Posterior cingulate gyrus (tissue), 11 donors: ENCODE data around the gene ADNP2.

Experiments
- DNase-seq, 10 donors: peaks; one replicate each; pipeline versions ENCODE4 v3.0.0 to v3.0.0-alpha.2; 2020 to 2021; ENCODE audit warnings: mixed read lengths in 3 of 10
- intact Hi-C: fragments of 100-400 bp; cut with DNase I; formaldehyde crosslinking; loops from one replicate; pipeline ENCODE4 v1.15.1; 2023

The ADNP2 gene, protein sequence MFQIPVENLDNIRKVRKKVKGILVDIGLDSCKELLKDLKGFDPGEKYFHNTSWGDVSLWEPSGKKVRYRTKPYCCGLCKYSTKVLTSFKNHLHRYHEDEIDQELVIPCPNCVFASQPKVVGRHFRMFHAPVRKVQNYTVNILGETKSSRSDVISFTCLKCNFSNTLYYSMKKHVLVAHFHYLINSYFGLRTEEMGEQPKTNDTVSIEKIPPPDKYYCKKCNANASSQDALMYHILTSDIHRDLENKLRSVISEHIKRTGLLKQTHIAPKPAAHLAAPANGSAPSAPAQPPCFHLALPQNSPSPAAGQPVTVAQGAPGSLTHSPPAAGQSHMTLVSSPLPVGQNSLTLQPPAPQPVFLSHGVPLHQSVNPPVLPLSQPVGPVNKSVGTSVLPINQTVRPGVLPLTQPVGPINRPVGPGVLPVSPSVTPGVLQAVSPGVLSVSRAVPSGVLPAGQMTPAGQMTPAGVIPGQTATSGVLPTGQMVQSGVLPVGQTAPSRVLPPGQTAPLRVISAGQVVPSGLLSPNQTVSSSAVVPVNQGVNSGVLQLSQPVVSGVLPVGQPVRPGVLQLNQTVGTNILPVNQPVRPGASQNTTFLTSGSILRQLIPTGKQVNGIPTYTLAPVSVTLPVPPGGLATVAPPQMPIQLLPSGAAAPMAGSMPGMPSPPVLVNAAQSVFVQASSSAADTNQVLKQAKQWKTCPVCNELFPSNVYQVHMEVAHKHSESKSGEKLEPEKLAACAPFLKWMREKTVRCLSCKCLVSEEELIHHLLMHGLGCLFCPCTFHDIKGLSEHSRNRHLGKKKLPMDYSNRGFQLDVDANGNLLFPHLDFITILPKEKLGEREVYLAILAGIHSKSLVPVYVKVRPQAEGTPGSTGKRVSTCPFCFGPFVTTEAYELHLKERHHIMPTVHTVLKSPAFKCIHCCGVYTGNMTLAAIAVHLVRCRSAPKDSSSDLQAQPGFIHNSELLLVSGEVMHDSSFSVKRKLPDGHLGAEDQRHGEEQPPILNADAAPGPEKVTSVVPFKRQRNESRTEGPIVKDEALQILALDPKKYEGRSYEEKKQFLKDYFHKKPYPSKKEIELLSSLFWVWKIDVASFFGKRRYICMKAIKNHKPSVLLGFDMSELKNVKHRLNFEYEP

DNA sequence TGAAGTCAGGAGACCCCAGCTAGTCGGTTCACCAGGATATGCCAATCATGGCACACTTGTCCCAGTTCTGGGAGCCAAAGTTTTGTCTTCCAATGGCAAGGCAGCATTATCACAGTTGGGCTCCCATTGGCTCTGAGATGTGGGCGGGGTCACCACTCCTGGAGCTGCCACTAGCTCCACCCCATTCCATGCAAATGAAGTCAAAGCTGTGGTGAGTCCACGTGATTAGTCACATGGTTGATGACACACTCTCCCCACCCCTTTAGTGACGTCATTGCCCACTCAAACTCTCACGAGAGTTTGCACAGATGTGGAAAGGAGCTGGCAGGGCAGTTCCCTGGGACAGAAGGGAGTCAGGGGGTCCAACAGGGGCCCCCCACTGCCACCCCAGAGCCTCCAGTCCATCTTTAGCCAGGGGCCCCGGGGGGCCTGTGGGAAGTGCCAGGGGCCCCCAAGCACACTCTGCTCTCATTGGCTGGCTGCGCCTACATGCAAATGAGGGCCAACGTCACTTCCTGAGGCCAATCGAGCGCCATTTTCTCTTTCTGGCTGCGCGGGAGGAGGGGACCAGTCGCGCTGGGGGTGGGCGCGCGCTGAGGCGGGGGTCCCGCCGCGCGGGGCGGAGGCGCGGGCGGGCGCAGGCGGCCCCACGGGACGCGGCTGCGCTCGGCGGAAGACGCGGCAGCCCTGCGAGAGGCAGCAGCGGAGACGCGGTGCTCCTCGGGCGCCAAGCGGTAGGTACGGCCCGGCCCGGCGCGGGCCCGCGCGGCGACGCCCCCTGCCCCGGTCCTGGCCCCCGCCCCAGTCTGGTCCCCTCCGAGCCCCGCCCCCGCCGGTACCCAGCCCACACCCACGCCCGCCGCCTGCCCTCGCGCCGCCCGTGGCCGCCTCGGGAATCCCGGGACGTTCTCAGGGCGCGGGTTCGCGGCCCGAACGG, at the start of gene ADNP2:
Gene ADNP2 (plus strand): TSS at position 524 of the 937 bp plus-strand sequence. CDS start 8,281 bp downstream, outside the sequence.
- intact Hi-C loops: loop anchor here (2.0 kb wide), 1 partner anchor 74 kb away; the partner anchor contains the start of gene RBFA

DNA sequence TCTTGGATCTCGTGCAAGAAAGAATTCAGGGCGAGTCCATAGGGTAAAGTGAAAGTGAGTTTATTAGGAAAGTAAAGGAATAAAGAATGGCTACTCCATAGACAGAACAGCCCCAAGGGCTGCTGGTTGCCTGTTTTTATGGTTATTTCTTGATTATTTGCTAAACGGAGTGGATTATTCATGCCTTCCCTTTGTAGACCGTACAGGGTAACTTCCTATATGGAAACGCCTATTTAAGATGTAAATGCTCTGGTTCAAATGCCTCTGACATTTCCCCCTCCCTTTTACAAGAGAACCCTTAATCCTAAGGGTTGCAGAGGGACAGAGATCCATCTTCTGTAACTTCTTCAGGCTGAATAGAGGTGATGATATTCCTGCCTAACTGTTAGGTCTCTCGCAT, 49.1 kb upstream of the ADNP2 start:
- intact Hi-C loops: no loop called here
- DNase-seq: no peak

More for the DNA sequence above, at the start of gene ADNP2:
- DNase-seq: peak; percentile 68 to 97 (median 81)

DNA sequence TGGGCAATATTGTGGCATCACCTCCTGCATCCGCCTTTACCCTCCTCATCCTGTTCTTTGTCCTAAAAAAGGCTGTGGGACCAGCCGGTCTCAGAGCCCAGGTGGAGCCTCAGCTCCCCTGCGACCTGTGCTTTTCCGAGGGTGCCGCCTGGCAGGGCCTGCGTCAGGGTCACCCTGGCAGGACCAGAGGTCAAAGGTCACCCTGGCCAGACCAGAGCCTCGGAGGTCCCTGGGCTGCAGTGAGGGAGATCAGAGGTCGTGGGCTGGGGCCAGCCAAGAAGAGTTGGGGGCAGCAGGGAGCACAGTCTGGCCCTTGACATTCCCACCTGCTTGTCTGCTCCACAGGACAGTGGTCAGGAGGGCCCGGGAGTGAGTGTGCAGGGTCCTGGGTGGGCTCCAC, 43.4 kb upstream of the ADNP2 start:
- no peak for DNase-seq
- intact Hi-C loops: no loop called here

DNA sequence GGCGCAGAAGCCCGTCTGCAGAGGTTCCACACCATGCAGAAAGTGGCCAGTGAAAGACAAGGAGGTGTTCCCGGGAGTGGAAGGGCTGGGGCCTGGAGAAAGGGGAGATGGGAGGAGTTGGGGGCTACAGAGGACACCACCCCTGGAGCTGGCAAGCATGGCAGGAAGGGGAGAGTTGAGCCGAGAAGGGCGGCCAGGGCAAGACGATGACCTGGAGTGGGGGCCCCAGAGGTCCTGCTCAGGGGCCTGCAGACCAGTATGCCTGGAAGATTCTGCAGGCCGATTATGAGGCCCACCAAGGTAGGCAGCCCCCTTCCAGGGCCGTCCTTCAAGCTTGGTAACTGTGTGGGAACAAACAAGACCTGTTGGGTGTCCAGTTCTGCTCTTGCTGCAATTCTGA, 41.7 kb upstream of the ADNP2 start:
- intact Hi-C loops: no loop called here
- DNase-seq: no peak

DNA sequence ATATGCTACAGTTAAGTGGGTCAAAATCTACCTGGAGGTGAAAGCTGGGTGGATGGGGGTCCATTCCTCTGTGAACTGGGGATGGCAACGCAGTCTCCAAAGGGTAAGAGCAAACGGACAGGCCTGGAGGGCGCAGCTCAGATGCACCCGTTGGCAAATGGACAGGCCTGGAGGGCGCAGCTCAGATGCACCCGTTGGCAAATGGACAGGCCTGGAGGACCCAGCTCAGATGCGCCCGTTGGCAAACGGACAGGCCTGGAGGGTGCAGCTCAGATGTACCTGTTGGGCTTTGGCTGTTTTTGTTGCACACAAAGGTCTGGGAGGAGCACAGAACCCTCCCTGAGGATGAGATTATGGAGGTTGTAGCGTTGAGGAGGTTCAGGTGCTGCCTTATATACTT, 41.2 kb upstream of the ADNP2 start:
- DNase-seq: no peak
- intact Hi-C loops: no loop called here

DNA sequence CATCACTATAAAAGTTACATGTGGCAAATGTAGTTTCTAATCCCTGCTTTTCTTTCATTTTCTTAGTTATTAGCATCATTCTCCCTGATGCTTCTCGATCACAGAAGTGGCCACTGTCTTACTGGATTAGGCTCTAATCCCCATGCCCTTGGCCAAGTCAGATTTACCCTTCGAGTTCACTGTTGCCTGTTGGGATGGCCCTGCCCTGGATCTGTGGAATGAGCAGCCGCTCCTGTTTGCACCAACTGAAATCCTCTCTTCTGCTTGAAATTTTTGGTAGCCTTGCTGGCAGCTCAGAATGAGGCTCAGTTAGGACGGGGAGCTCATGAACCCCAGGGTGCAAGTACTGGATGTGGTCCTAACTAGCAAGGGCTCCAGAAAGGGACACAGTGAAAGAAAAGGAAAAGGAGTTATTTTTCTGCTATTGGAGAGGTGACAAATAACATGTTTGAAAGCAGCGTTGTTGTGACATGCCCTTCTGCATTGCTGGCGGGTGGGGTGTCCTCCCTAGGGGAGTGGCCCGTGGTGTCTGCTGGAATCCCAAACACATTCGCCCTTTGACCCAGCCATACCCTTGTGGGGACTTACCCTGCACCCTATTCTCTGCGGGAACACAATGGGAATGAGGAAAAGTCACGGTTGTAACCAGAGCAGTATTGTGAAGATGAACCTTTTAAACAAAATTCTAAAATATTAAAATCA, 40.3 kb upstream of the ADNP2 start:
- intact Hi-C loops: no loop called here

DNA sequence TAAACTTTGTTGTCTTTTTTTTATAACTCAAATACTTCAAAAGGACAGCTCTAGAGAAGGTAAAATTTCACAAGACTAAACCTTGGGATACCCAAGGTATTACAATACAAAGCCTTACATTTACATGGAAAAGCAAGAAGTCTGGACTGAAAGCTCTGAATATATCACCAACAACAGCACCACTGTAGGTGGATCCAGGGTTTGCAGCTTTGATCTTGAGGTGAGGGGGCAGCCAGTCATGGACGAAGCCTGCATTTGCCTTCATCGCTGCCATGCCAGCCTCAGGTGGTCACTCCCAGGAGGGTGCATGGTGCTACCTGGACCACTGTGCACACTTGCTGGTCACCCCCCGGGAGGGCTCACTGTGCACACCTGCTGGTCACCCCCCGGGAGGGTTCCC, 38.2 kb upstream of the ADNP2 start:
- intact Hi-C loops: no loop called here
- DNase-seq: no peak

More for the DNA sequence above, 40.3 kb upstream of the ADNP2 start:
- no peak for DNase-seq

DNA sequence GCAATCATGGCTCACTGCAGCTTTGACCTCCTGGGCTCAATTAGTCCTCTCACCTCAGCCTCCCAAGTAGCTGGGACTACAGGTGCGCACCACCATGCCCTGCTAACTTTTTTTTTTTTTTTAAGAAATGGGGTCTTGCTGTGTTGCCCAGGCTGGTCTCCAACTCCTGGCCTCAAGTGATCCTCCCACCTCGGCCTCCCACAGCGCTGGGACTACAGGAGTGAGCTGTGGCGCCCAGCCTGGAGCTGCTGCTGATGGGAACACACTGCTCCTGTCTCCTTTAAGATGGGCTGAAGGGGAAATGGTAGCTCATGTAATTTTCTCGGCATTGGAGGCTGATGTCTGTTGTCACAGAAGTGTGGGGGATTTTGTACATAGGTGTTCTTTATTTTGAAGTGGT, 34.9 kb upstream of the ADNP2 start:
- intact Hi-C loops: no loop called here
- no peak for DNase-seq

DNA sequence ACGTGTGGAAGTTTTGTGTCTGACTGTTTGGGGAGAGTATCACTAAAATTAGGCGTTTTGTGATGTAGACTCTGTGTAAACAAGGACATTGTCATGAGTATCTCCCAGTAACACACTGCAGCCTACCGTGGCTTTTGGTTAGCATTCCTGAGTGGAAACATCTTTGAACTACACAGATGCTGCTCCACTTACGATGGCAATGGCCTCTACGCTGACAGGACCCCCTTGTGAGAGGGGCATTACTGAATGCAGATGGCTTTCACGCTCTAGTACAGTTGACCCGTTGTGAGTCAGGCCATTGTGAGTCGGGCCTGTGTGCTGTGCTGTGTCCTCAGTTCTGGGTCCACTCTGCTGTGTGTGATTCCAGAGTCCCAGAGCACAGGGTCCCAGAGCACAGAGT, 34.4 kb upstream of the ADNP2 start:
- DNase-seq: no peak
- intact Hi-C loops: no loop called here

DNA sequence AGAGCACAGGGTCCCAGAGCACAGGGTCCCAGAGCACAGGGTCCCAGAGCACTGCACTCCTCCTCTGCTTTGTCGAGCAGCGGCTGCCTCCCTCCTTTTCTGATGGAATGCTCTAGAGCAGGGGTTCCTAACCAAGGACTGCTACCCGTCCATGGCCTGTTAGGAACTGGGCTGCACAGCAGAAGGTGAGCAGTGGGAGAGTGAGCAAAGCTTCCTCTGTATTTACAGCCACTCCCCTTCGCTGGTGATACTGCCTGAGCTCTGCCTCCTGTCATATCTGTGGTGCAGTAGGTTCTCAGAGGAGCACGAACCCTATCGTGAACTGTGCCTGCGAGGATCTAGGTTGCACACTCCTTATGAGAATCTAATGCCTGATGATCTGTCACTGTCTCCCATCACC, 33.1 kb upstream of the ADNP2 start:
- intact Hi-C loops: no loop called here
- DNase-seq: no peak

DNA sequence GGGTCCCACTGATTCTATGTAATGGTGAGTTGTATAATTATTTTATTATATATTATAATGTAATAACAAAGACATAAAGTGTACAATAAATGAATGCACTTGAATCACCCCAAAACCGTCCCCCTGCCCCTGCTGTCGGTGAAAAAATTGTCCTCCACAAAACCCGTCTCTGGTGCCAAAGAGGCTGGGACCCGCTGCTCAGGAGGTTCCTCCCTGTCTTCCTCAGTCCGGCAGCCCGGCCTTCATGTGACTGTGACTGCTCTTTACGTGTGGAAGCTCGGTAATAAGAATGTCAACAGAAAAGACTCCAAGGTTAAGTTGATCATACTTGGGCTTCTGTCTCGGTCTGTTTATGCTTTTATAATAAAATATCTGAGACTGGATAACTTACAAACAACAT, 32.7 kb upstream of the ADNP2 start:
- intact Hi-C loops: no loop called here
- DNase-seq: no peak

DNA sequence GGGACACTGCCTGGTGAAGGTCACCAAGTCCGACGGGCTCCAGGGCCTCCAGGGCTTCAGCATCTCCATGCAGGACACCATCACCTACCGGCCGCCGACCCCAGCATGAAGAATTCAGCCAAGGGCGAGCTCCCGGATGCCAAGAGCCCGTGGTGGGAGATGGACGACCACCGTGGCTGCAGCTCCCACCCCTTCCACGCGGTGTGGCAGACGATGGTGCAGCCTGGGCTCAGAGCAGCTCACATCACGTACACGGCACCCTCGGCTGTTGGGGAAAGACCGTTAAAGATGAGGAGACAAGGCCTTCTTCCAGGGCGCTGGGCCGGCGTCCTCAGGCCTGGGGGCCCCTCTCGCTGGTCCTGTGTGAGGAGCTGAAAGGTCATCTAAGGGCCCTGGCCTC, 31.2 kb upstream of the ADNP2 start:
- intact Hi-C loops: no loop called here
- no peak for DNase-seq

DNA sequence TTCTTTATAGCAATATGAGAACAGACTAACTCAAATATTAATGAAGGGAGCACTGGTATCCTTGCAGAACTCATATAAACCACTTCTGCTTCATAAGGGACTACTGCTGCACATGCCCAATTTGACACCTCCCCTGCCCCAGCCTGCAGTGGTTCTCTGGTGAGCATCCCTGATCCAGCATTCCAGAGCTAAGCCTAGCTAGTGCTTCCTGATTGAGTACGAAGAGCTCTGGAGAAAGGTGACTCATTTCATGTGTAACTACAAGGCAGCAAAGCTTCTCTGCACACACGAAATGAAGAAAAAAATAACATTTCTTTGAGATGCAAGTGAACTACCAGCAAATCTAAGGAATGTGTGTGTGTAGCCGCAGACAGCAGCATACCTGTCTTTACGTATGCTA, 22.8 kb upstream of the ADNP2 start:
- DNase-seq: no peak
- intact Hi-C loops: no loop called here

DNA sequence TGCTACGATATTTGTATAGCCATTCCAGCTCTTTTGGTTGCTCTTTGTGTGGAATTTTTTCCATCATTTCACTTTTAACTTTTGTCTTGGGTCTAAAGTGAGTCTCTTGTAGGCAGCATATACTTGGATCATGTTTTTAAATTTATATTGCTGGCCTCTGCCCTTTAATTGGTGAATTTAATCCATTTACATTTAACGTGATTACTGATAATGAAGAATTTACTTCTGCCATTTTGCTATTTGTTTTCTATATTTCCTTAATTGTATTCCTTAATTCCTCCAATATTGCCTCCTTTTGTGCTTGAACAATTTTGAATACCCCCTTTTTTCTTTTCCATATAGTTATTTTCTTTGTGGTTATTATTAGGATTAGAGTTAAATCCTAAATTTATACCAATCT, 21.0 kb upstream of the ADNP2 start:
- no peak for DNase-seq
- intact Hi-C loops: no loop called here

DNA sequence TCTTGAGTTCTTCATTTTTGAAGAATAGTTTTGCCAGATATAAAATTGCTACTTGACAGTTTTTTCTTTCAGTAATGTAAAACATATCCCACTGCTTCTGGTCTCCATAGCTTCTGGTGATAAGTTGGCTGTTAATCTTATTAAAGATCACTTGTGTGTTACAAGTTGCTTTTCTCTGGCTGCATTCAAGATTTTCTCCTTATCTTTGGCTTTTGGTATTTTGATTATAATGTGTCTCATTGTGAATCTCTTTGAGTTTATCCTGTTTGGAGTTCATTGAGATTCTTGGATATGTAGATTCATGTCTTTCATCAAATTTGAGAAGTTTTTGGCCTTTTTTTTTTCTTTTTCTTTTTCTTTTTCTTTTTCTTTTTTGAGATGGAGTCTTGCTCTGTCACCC, 20.2 kb upstream of the ADNP2 start:
- intact Hi-C loops: no loop called here
- DNase-seq: no peak

DNA sequence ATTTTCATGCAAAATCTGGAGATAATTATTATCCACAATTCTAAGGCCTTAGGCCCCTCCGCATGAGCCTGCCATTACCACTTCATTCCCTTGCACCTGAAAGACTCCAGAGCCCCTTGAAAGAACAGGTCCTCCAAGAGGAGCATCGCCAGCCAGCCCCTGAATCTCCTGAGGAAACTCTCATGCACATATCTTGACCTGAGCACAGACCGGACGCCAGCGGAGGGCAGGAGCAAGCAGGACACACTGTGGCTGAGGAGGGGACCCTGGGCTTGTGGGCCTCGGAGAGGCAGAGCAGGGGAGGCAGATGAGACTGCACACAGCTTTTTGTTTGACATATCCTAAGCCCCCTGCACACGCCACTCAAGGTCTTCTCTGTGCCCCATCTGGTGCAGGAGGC, 13.6 kb upstream of the ADNP2 start:
- intact Hi-C loops: no loop called here
- no peak for DNase-seq

DNA sequence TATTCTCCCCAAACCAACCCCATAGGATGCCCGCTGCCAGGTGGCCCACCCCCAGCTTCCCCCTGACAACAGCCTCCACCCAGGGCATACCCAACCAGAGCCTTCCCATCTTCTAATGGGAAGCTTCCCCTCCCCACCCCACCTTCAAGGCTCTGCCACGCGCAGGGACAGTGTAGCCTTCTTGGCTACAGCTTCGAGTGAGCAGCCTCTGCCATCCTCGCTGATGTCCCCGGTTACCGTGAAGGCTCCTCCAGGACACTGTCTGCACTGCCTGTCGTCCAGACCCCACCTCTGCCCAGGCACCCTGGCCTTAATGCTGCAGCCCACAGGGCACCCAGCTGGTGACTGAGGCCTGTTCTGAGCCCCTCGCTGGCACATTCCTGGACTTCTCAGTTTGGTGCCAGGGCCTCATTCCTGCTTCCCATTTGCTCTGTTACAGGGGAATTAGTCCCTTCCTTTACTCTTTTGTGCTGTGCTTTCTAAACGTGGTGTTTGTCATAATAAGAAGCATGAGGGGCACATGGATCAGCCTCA, 13.0 kb upstream of the ADNP2 start:
- intact Hi-C loops: no loop called here
- no peak for DNase-seq

DNA sequence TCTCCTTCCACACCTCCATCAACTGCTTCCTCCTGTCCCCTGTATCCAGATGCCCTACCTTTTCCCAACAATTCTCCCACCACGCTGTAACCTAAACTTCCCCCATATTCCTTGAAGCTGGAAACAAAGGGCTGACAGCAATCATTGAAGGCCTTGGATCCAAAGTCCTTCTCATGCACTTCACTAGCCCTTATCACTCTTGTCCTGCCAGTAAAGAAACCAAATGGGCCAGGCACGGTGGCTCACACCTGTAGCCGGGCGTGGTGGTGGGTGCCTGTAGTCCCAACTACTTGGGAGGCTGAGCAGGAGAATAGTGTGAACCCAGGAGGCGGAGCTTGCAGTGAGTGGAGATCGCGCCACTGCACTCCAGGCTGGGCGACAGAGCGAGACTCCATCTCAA, 11.9 kb upstream of the ADNP2 start:
- intact Hi-C loops: no loop called here

DNA sequence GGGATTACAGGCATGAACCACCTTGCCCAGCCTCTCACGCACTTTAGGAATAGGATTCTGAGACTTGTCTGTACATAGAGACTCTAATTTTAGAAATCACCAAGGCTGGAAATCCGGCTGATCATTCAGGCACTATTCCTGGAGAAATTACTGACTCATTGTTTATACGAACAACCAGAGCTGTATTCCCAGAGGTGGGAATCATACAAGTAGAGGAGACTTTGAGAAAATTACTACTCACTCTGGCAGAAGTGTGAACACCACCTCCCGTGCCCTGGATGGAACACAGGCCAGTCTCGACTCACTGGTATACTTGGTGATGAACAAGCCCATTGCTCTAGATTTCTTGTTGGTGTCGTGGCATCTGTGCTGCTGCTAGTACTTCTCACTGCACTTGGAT, 5.8 kb upstream of the ADNP2 start:
- intact Hi-C loops: no loop called here
- DNase-seq: peak in 6 of 10 donors; percentile 13 to 86 (median 55)

More for the DNA sequence above, 11.9 kb upstream of the ADNP2 start:
- no peak for DNase-seq
